NB4 (cell line): ENCODE data around the gene ZNF200.

Source experiments
- CTCF ChIP-seq: IDR thresholded peaks from one replicate; pipeline ENCODE4 v1.5.1; 2012; ENCODE audit warnings: low read depth, low read length
- POLR2A ChIP-seq: IDR thresholded peaks from 2 replicates; pipeline ENCODE4 v1.6.1; 2011; ENCODE audit warnings: mild to moderate bottlenecking; ENCODE audit not compliant: insufficient read length; ENCODE audit errors: extremely low read depth

GRCh38 chr16:3274947-3275346, 40.0 kb upstream of the ZNF200 start:
- TF ChIP-seq POLR2A: no peak
- no peak for TF ChIP-seq CTCF
